ENCODE results near the gene USP32.

DNA sequence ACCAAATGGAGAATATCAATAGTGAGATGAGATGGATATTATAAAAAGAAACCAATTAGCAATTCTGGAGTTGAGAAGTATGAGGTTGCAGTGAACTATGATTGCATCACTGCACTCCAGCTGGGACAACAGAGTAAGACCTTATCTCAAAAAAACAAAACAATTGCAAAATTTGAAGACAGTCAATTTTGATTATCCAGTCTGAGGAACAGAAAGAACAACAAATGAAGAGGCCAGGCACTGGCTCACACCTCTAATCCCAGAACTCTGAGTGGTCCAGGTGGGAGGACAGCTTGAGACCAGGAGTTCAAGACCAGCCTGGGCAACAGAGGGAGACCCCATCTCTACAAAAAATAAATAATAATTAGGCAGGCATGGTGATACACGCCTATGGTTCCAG lies 35.0 kb downstream of the USP32 start:
- TF ChIP-seq, protein P1, sequence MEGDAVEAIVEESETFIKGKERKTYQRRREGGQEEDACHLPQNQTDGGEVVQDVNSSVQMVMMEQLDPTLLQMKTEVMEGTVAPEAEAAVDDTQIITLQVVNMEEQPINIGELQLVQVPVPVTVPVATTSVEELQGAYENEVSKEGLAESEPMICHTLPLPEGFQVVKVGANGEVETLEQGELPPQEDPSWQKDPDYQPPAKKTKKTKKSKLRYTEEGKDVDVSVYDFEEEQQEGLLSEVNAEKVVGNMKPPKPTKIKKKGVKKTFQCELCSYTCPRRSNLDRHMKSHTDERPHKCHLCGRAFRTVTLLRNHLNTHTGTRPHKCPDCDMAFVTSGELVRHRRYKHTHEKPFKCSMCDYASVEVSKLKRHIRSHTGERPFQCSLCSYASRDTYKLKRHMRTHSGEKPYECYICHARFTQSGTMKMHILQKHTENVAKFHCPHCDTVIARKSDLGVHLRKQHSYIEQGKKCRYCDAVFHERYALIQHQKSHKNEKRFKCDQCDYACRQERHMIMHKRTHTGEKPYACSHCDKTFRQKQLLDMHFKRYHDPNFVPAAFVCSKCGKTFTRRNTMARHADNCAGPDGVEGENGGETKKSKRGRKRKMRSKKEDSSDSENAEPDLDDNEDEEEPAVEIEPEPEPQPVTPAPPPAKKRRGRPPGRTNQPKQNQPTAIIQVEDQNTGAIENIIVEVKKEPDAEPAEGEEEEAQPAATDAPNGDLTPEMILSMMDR (IDR thresholded peaks at IDR 0.05) = no peak
- TF ChIP-seq EZH2 (IDR thresholded peaks at IDR 0.05; ENCODE audit: borderline replicate concordance, insufficient read depth, low read depth, low read length, poor library complexity, severe bottlenecking) = no peak

All from B cell (primary cell).